GM19238 (cell line): ENCODE measurements around the gene NUDCD3.
A peak's percentile ranks its signal among the peaks of the same experiment; 100 is the strongest.

Experiments
- DNase-seq: peaks from one replicate; pipeline ENCODE4 v3.0.0; 2011; ENCODE audit warnings: low spot score; ENCODE audit not compliant: insufficient read length

Gene NUDCD3

GRCh38 chr7:44482502-44483485, 7.7 kb downstream of the NUDCD3 start:
- no peak for DNase-seq

DNA sequence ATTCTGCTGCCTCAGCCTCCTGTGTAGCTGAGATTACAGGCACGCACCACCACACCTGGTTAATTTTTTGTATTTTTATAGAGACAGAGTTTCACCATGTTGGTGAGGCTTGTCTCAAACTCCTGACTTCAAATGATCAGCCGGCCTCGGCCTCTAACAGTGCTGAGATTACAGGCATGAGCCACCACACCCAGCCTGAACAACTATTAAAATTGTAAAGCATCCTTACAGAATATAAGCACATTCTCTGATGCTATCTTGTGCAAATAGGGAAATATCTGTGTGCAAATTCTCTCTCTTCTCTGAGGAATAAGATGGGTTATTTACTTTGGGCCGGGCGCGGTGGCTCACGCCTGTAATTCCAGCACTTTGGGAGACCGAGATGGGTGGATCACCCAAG, 12.5 kb downstream of the NUDCD3 start:
- DNase-seq, result no peak

DNA sequence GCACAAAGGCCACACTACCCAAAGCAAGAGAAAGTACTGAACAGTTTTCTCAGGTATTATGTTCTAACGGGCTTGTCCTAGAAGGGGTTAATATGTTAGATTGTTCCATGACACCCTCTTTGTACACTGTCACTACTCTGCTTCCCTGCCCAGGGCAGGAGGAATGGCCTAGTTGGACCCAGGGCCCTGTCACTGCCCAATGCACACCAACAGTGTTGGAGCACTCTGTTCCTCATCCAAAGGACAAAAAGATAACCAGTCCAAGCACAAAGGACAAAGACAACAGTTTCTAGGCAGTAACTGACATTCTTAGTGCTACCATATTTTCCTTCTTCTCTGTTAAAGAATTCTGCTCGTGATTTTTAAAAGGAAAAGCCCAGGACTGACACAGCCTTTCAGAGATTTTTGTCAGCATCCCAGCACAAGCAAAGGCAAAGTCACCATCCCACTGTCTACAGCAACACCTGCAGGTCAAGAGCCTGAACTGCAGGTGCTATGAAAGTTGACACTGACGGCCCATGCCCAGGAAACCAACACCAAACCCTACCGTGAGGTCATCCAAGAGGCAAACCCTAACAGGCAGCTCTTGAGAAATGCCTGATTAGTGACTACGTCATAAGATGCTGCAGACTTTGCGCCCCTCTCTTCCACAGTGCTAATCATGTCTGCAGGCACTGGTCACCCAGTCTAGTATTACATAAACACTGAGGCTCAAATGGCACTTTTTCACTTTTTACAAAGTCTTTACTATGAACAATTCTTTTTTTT, 13.2 kb downstream of the NUDCD3 start:
- DNase-seq, result peak; percentile 21

DNA sequence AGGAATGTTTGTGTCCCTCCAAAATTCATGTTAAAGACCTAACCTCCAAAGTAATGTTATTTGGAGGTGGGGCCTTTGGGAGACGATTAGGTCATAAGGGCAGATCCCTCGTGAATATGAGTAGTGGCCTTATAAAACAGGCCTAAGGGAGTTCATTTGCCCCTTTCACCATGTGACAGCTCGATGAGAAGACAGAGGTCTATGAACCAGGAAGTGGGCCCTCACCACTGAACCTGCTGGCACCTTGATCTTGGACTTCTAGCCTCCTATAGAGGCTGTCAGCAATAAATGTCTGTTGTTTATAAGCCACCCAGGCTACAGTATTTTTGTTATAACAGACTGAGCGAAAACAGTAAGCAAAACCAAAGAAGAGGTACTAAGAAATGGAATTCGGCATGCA, 14.1 kb downstream of the NUDCD3 start:
- DNase-seq, result no peak

- no peak for DNase-seq
These were observed 17.2 kb downstream of the NUDCD3 start for GRCh38 chr7:44473295-44473694.

GRCh38 chr7:44472843-44473242, 17.6 kb downstream of the NUDCD3 start:
- DNase-seq, result no peak

DNA sequence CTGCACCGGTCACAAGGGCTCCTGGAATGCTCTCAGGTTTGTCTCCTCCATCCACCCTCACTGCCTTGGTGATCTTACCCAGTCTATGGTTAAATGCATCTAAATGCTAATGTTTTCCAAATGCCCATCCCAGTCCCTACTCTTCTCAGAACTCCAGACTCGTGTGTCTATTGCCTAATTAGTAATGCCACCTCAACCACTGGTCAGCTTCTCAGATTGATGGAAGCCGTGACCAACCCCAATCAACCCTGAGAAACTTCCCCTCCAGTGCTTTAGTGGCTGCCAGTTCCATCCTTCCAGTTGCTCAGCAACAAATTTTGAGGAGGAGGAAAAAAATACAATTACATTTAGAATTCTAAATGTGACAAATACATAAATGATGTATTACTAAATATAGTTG, 18.6 kb downstream of the NUDCD3 start:
- DNase-seq, result no peak

DNA sequence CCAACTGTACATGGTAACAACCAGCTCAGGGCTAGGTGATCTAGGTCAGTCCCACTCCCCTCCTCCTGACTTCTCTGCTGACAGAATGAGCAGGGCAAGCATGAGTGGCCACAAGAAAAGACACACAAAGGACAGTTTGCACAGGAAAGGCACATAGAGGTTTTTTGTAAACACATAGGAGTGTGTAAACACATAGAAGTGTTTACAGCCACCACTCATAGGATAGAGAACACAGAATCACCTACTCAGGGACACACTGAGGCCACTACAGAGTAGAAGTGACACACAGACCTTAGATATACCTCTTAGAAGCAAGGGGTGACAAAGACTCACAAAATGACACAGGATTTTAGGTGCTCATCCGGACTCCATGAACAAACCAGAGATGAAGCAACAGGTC, 19.0 kb downstream of the NUDCD3 start:
- no peak for DNase-seq

- no peak for DNase-seq
These were observed 19.7 kb downstream of the NUDCD3 start for GRCh38 chr7:44470628-44471245.

DNA sequence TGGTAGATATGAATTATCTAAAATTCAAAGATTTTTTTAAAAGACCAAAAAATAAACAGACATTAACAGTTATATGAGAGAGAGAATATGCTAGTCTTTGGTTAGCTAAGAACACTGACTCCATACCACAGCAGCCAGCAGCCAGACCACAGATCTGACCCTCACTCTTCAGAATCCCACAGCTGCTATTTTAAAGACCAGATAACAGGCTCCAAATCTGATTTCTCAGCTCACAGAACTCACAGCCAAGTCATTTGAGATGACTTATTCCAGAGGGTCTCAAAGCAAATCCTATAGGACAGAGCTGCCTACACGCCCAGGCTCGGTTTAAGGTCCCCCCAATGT, 20.4 kb downstream of the NUDCD3 start:
- no peak for DNase-seq

GRCh38 chr7:44469461-44470134, 20.9 kb downstream of the NUDCD3 start:
- no peak for DNase-seq

- DNase-seq, result no peak
These were observed 23.3 kb downstream of the NUDCD3 start for GRCh38 chr7:44467217-44467548.

- no peak for DNase-seq
These were observed 23.9 kb downstream of the NUDCD3 start for GRCh38 chr7:44466300-44467216.

GRCh38 chr7:44465490-44465889, 25.0 kb downstream of the NUDCD3 start:
- DNase-seq, result no peak

DNA sequence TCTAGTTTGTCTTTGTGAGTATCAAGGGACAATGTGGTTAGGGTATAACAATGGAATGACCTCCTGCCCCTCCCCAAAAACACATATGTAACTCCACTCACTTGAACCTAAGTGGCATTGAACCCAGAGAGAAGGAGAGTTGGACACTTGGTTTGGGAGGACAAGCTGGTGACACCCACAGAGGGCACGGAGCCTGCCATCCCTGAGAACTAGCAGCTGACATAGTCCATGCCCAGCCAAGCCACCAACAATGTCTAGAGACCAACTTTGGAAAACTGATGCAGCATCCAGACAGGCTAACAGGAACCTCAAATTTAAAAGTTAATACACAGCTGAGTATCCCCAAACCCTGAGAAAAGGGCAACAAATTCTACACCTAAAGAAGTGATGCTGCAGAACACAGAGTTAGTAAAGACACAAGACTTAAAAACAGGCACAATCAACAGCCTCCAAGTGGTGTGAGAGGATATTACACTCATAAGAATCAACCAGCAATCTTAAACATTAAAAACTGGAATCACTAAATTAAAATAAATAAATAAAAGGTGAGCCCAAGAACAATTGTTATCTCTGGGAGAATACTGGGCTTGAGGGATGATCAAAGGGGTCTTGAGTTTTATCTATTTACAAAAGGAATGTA, 27.2 kb downstream of the NUDCD3 start:
- DNase-seq, result no peak

GRCh38 chr7:44461387-44461786, 29.1 kb downstream of the NUDCD3 start:
- no peak for DNase-seq

DNA sequence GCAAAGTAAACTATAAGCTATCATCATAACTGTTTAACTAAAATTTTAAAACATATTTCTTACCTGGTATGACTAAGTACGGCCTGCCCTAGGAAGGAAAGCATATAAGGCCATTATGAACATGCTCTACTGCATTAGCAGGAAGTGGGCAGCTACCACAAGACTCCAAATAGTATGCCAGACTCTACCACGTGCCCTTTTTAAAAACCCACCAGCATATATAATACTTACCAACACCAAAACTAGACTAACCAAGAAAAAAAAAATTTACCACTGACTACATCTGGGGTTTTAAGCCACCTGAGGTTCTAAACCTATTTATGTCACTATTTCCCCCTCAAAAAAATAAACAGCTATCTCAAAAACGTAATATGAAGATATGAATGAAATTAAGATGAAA, 30.1 kb downstream of the NUDCD3 start:
- DNase-seq, result peak; percentile 38

- no peak for DNase-seq
These were observed 35.3 kb downstream of the NUDCD3 start for GRCh38 chr7:44455155-44455554.

GRCh38 chr7:44454348-44454747, 36.1 kb downstream of the NUDCD3 start:
- no peak for DNase-seq

- no peak for DNase-seq
These were observed 39.3 kb downstream of the NUDCD3 start for GRCh38 chr7:44451123-44451522.
